HG03378 (cell line): ENCODE measurements around the gene TSPO.

Experiments
- ATAC-seq: cut with Tn5 transposase; IDR thresholded peaks from one replicate; pipeline ENCODE4 v1.9.1; 2021; ENCODE audit warnings: mild to moderate bottlenecking, moderate library complexity; ENCODE audit not compliant: unreplicated experiment

The TSPO gene

GRCh38 chr22:43157874-43158546 is 6.7 kb downstream of the TSPO start:
- no peak for ATAC-seq

GRCh38 chr22:43158778-43159483 is 7.6 kb downstream of the TSPO start:
- ATAC-seq, result no peak

- ATAC-seq, result no peak
These were observed 8.3 kb downstream of the TSPO start for GRCh38 chr22:43159484-43160178.

DNA sequence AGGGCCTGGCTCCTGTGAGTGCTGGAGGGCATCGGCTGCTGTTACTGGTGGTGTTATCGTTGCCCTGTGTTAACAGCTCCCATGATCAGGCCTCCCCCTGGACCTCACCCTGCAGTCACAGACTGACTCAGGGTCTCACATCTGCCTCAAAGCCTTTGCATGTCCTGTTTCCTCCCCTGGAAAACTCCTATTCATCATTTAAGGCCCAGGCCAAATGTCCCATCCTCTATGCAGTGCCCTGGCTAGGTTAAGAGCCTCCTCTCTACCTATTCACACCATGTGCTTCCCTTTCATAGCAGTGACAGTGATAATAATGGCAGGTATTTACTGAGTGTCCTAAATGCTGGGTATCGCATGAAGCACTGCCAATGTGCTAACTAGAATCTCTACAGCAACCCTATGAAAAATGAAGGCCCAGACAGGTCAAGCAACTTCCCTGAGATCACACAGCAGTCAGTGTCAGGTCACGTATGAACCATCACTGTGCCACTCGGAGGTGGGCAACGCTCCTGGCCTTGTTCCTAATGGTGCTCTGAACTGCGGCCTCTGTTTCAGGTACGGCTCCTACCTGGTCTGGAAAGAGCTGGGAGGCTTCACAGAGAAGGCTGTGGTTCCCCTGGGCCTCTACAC is 9.3 kb downstream of the TSPO start:
- ATAC-seq, result no peak

GRCh38 chr22:43162412-43163150 is 11.2 kb downstream of the TSPO start:
- no peak for ATAC-seq

DNA sequence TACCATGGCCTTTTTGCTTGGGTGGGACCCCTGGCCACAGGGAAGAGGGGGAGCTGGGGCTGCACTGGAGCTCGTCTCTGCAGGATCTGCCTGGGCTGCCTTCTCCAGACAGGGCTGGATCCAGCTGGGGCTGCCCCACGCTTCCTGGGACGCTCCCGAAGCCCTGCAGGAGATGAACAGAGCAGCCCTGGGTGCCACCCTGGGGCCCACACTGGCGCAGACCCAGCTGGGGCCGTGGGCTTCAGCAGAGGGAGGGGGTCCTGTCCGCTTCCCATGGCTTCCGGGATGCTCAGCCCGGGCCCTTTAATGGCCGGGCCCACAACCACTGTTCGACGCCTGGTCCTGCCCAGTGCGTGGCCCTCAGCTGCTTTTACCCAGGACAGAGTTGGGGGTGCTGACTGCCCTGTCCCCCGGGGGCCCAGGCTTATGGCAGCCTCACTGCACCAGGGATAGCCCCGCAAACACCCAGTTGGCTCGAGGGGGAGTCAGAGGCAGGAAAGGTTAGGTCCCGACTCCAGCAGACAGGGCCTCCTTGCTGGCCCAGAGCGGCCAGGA is 12.0 kb downstream of the TSPO start:
- no peak for ATAC-seq

DNA sequence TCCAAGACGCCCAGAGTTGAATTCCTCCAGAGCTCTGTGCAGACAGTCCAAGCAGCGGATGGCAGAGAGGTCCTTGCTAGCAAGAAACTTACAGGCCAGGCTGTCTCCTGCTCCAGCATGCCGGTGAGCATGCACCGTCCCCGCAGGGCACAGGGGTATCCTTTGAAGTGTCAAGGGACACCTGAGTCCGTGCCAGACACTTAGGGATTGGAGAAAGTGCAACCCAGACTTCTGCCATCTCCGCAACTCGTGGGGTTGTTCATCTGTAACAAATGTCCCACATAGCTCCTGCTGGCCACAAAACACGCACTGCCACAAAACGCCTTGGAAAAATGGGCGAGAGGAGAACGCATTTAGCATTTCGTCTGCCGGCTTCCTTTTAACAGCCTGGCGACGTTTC is 13.3 kb downstream of the TSPO start:
- ATAC-seq, result no peak

- no peak for ATAC-seq
These were observed 15.0 kb downstream of the TSPO start for GRCh38 chr22:43166132-43166930.

- no peak for ATAC-seq
These were observed 15.7 kb downstream of the TSPO start for GRCh38 chr22:43167001-43167589.

DNA sequence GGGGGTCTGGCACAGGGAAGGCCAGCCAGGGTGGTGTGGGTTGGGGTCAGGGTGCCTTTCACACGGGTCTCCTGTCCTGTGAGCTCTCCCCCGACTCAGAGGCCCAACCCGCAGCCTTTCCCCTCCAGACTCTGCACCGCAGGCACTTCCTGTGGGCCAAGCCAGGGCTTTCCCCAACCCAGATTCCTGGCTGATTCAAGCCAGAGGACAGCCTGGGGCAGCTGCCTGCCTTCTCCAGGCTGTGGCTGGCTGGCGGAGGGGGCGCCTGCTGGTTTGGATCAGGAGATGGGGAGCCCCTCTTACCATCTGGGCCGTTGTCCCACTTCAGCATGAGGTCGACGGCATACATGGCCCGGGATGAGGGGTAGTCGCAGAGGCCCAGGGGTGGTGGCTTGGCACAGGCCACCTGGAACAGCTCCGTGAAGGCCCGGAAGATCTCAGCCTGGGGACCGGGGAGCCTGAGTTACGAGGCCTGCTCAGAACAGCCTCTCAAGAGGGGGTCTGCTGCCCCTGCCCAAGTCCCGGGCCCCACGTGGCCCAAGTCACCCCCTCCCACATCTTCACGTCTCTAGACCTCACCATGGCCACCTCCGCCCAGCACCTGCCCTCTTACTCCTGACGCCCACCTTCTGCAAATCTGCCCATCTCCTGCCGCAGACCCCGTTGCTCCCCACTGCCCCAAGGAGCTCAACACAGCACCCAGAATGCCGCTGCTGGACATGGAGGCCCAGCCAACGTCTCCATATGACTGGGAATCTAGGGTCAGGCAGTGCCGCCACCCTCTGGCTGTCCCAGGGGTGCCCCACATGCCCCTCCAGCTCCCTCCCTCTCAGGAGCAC is 17.3 kb downstream of the TSPO start:
- ATAC-seq, result no peak

- no peak for ATAC-seq
These were observed 18.2 kb downstream of the TSPO start for GRCh38 chr22:43169310-43170130.

DNA sequence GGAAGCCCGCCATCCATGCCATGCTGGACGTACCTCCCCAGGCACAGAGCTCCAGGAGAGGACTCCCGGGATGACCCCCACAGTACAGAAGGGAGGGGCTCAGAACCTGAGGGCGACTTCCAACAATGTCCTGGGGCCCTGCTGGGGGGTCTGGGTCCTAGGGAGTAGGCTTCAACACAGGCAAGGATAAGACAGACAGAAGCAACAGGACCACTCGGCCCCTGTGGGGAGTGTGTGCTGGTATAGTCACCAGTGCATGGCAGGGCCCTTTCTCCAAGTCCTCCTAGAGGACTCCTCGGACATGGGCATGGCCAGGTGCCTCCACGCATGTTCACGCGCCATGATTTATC is 18.7 kb downstream of the TSPO start:
- ATAC-seq, result no peak

DNA sequence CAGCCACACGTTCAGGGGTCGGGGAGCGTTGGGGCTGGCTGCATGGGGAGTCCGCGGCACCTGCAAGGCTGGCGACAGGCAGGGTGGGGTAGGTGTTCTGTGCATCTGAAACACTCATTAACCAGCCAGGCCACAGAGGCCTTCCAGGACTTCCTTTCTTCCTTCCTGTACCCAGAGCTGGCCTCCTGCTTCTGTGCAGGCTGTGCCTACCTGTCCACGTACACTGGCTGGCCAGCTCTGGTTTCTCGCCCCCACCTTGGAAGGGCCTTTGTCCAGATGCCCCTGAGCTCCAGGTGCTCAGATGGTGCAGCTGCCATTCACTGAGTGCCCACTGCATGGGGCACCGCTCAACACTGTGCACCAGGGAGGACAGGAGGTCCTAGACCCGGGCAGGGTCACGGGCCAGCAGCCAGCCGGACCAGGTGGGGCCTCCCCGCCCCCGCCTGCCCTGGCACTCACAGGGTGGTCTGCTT is 19.7 kb downstream of the TSPO start:
- ATAC-seq, result no peak

DNA sequence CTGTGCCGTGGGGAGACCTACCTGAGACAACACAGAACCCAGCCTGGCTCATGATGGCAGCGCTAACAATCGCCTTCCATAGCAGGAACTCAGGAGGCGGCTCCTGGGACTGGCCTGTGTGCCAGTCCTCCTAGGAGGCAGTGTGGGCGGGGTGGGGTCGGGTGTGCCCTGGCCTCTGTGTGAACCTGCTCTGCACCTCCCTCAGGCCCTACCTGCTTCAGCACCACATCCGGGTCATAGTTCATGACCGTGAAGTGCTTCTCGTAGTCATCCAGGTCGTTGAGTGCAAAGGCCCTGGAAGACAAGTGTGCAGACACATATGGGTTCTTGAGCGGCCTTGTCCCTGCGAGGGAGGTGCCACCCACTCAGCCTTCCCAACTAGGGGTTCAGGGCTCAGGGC is 20.2 kb downstream of the TSPO start:
- no peak for ATAC-seq

GRCh38 chr22:43172191-43172590 is 20.8 kb downstream of the TSPO start:
- ATAC-seq, result no peak

DNA sequence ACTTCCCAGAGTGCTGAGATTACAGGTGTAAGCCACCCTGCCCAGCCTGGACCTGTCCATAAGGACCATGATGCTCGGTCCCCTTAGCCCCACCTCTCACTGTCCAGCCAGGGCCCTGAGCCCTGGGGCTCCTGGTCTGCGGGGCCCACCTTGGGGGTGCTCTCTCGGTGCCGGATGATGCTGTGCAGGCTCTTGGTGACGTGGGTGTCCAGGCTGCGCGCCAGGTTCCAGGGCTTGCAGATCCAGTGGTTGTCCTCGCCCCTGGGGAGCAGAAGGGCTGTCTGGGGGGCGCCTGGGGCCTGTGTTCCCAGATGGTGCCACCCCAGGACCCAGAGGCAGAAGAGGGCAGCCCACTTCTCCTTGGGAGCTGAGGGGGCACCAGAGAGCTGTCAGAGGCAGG is 22.2 kb downstream of the TSPO start:
- no peak for ATAC-seq

GRCh38 chr22:43173976-43174720 is 22.8 kb downstream of the TSPO start:
- ATAC-seq, result no peak
